ENCODE measurements around the gene INO80D. TPM values are rescaled to one million over a fixed set of nuclear protein-coding genes. Genes with fewer than 3 reads are reported as not detected.
A peak's percentile ranks its signal among the peaks of the same experiment; 100 is the strongest.
"Not testable (repeated sequence)": the region's sequence is repeated elsewhere in the genome, so short reads cannot be mapped to it uniquely, and the experiment has no call there.

The INO80D gene, protein sequence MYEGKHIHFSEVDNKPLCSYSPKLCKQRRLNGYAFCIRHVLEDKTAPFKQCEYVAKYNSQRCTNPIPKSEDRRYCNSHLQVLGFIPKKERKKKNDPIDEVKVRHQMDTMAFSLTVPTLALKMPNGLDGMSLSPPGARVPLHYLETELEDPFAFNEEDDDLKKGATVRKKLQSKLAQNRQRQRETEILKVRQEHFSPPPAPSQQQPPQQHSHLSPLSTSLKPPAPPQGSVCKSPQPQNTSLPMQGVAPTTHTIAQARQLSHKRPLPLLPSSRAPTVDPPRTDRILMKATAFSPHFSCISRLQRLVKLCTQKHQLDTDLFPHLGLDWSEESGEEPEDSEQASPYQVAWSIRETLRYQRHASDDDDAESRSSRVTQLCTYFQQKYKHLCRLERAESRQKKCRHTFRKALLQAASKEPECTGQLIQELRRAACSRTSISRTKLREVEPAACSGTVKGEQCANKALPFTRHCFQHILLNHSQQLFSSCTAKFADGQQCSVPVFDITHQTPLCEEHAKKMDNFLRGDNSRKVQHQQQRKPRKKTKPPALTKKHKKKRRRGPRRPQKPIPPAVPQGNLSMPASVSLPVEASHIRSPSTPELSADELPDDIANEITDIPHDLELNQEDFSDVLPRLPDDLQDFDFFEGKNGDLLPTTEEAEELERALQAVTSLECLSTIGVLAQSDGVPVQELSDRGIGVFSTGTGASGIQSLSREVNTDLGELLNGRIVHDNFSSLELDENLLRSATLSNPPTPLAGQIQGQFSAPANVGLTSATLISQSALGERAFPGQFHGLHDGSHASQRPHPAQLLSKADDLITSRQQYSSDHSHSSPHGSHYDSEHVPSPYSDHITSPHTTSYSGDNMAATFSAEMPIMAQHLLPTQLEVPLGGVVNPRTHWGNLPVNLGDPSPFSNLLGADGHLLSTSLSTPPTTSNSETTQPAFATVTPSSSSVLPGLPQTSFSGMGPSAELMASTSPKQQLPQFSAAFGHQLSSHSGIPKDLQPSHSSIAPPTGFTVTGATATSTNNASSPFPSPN
- 9.7 and 11.0 TPM in 2 replicates for total RNA-seq

DNA sequence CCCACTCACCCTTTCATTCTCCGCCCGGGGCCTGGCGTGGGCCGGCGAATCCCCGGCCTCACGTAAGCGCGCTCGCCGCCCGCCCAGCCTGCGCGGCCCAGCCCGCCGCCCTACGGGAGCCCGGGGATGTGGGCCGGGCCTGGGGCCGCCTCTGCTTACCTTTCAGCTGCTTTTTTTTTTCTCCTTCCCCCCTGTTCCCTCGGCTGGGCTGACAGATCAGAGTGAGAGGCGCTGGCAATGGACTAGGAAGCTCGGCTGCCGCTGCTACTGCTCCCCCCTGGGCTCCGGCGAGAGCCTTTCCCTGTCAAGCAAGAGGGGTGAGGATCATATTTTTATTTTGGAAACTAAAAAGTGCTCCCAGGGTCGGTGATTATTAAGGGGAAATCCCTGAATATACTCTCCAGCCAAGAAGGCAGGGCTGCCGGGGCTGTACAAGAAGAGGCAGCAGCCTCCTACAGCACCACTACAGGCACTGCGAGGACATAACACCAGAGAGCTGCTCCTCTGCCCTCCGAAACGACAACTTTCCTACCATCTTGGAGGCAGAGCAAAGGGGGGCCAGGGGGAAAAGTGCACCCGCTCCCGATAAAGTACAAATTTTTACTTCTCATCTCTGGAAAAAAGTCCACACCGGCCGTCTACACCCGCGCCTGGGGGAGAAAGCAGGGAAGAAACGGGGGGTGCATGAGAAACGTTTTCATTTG lies at the start of gene INO80D:
Gene INO80D (minus strand): TSS at position 433 of the 704 bp plus-strand sequence. CDS start 23,158 bp downstream, outside the sequence.
- no peaks in the 10 kb centered on the region for H3K36me3 ChIP-seq (ENCODE audit: control insufficient read depth, insufficient read depth, low read length)
- no peaks in the 10 kb centered on the region for H3K27me3 ChIP-seq (ENCODE audit: control insufficient read depth, insufficient read depth, low read length)
- TF ChIP-seq CTCF (IDR thresholded peaks at IDR 0.05; ENCODE audit: insufficient read depth, low read length, poor library complexity, severe bottlenecking): peak; percentile 57
- H3K4me3 ChIP-seq (ENCODE audit: low read depth, low read length): peak within 1 kb of the TSS; percentile 84
- peak; percentile 51 for DNase-seq (ENCODE audit: low read depth)

DNA sequence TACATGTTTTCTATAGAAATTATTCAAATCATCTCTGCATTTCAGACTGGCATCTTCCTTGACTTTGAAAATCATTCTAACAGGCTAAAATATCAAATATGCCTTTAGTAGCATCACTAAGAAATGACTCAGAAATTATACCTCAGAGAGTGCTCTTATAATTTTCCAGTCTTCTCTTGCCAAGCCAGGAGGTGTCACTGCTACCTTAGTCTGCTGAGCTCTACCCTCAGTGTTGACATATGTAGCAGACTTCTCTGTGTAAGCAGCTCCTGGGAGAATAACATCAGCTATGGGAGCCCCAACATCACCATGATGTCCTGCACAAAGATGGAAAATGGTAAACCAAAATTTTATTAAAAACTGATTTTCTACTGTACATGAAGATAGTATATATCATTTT lies 41.7 kb upstream of the INO80D start:
- no peak for DNase-seq (ENCODE audit: low read depth)

DNA sequence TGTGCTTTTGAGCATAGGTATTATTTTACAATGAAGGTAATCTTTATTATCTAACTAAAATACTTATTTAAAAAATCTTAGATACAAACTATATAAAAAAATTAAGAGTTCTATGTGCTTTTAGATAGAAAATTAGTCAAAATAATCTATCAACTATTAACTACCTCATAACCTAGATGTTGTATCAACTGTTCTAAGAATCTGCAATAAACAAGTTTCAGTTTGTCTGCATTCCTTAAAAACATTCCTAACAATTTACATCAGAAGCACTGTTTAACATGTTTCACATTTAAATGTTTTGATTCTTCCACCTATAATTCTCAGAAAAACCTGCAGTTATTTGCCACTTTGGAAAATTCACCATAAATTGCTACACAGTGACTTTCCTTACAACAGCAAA lies 39.9 kb upstream of the INO80D start:
- DNase-seq (ENCODE audit: low read depth): no peak
- H3K36me3 ChIP-seq (ENCODE audit: control insufficient read depth, insufficient read depth, low read length): no peaks in the 10 kb centered on the region
- no peak overlapping the region for H3K4me3 ChIP-seq (ENCODE audit: low read depth, low read length)
- no peak for TF ChIP-seq CTCF (IDR thresholded peaks at IDR 0.05; ENCODE audit: insufficient read depth, low read length, poor library complexity, severe bottlenecking)
- no peaks in the 10 kb centered on the region for H3K27me3 ChIP-seq (ENCODE audit: control insufficient read depth, insufficient read depth, low read length)

More for the DNA sequence above, 41.7 kb upstream of the INO80D start:
- no peak overlapping the region for H3K4me3 ChIP-seq (ENCODE audit: low read depth, low read length)
- no peak for TF ChIP-seq CTCF (IDR thresholded peaks at IDR 0.05; ENCODE audit: insufficient read depth, low read length, poor library complexity, severe bottlenecking)
- H3K36me3 ChIP-seq (ENCODE audit: control insufficient read depth, insufficient read depth, low read length): no peaks in the 10 kb centered on the region
- H3K27me3 ChIP-seq (ENCODE audit: control insufficient read depth, insufficient read depth, low read length): no peaks in the 10 kb centered on the region

GRCh38 chr2:206122569-206122968 lies 36.6 kb upstream of the INO80D start:
- not testable (repeated sequence) for DNase-seq (ENCODE audit: low read depth); H3K4me3 ChIP-seq (ENCODE audit: low read depth, low read length); H3K27me3 ChIP-seq (ENCODE audit: control insufficient read depth, insufficient read depth, low read length); H3K36me3 ChIP-seq (ENCODE audit: control insufficient read depth, insufficient read depth, low read length)

DNA sequence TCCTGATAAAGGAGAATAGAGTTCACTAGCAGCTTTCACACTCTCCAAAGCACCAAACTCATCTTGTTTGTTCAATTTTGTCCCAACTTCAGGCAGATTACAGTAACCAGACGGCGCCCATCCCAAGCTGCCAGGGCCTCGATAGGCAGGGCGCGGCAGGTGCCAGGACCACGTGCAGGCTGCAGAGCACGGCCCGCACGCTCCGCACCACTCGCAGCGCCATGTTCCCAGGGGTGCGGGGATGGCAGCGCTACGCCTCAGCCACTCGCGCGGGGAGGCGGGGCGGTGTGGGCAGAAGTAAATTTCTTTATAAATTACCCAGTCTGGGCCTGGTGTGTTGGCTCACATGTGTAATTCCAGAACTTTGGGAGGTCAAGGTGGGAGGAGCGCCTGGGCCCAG lies 30.3 kb upstream of the INO80D start:
- no peak overlapping the region for H3K4me3 ChIP-seq (ENCODE audit: low read depth, low read length)
- TF ChIP-seq CTCF (IDR thresholded peaks at IDR 0.05; ENCODE audit: insufficient read depth, low read length, poor library complexity, severe bottlenecking): no peak
- H3K36me3 ChIP-seq (ENCODE audit: control insufficient read depth, insufficient read depth, low read length): no peaks in the 10 kb centered on the region
- no peaks in the 10 kb centered on the region for H3K27me3 ChIP-seq (ENCODE audit: control insufficient read depth, insufficient read depth, low read length)
- no peak for DNase-seq (ENCODE audit: low read depth)

Measured in kidney epithelial cell (primary cell).